ENCODE measurements around the gene C10orf90. TPM values are rescaled to one million over a fixed set of nuclear protein-coding genes. Genes with fewer than 3 reads are reported as not detected.

Gene C10orf90
- total and polyA plus RNA-seq, 4 donors: not detected

DNA sequence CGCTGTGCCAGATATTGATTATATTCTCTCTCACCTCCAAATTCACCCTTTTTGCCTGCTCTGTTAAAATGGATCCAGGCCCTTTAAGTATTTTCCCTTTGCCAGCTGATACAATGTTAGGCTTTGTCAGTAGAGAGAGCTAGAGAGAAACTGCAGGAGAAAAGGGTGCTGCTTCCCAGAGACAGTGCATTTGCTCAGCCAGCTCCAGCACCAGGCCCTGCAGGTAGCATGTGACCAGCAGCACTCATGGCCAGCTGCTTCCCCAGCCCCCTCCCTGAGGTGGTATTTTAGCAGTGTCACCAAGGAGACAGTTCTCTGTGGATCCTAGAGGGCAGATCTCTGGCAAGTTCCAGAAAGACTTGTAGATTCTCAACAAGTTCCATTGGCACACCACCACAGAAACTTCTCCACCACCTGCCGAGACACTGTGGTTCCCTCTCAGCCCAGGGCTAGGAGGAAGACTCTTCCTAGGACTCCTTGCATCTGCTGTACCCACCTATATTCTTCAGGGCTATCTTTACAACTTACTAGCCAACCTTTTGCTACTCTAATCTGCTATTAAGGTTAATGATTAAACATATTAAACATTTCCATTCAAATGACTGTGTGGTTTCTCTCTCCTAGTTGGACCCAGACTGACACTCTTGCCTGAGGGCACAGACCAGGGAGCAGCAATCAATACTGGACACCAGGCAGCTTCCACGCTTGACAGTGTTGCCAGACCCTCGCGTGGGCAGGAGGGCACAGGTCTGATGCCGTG is 246.6 kb downstream of the C10orf90 start:
- H3K9me3 ChIP-seq (ENCODE audit: control insufficient read depth in 4 of 4, insufficient read depth in 3 of 4, low read length in 3 of 4): peaks cover 0 to 16% (median 2%) of the 10 kb centered on the region in 4 donors
- no peaks in the 10 kb centered on the region for H3K27me3 ChIP-seq (ENCODE audit: control insufficient read depth in 3 of 3, insufficient read depth in 3 of 3, low read length in 2 of 3)
- TF ChIP-seq, protein P1, sequence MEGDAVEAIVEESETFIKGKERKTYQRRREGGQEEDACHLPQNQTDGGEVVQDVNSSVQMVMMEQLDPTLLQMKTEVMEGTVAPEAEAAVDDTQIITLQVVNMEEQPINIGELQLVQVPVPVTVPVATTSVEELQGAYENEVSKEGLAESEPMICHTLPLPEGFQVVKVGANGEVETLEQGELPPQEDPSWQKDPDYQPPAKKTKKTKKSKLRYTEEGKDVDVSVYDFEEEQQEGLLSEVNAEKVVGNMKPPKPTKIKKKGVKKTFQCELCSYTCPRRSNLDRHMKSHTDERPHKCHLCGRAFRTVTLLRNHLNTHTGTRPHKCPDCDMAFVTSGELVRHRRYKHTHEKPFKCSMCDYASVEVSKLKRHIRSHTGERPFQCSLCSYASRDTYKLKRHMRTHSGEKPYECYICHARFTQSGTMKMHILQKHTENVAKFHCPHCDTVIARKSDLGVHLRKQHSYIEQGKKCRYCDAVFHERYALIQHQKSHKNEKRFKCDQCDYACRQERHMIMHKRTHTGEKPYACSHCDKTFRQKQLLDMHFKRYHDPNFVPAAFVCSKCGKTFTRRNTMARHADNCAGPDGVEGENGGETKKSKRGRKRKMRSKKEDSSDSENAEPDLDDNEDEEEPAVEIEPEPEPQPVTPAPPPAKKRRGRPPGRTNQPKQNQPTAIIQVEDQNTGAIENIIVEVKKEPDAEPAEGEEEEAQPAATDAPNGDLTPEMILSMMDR (IDR thresholded peaks at IDR 0.05; ENCODE audit: control extremely low read depth, extremely low read depth): no peak
- no peak overlapping the region for H3K27ac ChIP-seq (ENCODE audit: low read depth in 1 of 2, low read length in 1 of 2)
- H3K36me3 ChIP-seq (ENCODE audit: control insufficient read depth in 4 of 4, insufficient read depth in 4 of 4, low read length in 4 of 4): no peaks in the 10 kb centered on the region
- H3K4me1 ChIP-seq (ENCODE audit: control insufficient read depth in 5 of 5, insufficient read depth in 5 of 5, low read length in 5 of 5): no peaks in the 10 kb centered on the region
- H3K9ac ChIP-seq (ENCODE audit: insufficient read depth in 1 of 2, low read length in 2 of 2): no peak overlapping the region
- WGBS, 2 donors: 83 to 95% methylated on average over 6 of the region's 6 CpGs
- no peak for DNase-seq
- no peak for ATAC-seq (ENCODE audit: insufficient read depth, low FRiP score)
- no peak overlapping the region for H3K4me3 ChIP-seq

DNA sequence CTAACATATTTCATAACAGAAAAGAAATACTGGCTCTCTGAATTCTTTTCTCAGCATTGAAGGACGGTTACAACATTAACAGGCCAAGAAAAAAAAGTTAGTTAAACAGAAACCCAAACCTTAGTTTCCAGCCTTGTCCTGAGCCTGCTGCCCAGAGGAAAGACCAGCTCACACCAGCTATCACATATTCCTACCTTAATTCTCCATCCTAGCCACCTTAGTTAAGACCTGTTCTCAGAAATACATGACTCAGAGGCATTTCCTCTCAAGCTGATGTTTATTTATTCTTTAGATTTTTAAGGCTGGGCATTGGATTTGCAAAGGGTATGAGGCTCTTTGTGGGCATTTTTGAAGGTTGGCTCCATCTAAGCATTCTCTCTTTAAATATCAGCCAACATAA is 247.9 kb downstream of the C10orf90 start:
- no peak overlapping the region for H3K9ac ChIP-seq (ENCODE audit: insufficient read depth in 1 of 2, low read length in 2 of 2)

DNA sequence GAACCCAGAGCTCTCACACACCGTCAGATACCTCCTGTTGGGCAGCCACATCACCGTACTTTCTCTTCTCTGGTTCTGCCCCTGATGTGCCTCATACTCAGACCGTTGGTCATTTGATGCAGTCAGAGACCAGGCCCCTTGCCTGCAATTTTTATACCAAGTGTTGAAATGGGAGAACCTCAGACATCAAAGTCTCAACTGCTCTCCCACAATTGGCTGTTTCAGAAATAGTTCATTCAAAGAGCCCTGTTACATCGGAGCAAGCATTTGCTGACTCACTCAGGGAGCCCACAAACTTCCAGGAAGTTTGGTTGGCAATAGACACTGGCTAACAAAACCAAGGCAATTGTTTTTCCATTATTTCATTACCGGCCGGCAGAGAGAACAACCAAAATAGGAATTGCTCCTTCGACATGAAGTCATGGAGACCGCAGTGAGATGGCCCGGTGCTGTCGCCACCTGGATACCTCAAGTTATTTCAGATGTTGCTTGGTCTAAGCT is 248.7 kb downstream of the C10orf90 start:
- Histone ChIP-seq H3K9me3 (ENCODE audit: control insufficient read depth in 4 of 4, insufficient read depth in 3 of 4, low read length in 3 of 4) (peaks cover 0 to 22% (median 2%) of the 10 kb centered on the region in 4 donors), H3K36me3 (ENCODE audit: control insufficient read depth in 4 of 4, insufficient read depth in 4 of 4, low read length in 4 of 4) (no peaks in the 10 kb centered on the region), H3K27ac (ENCODE audit: low read depth in 1 of 2, low read length in 1 of 2) (no peak overlapping the region), H3K4me3 (no peak overlapping the region), H3K9ac (ENCODE audit: insufficient read depth in 1 of 2, low read length in 2 of 2) (no peak overlapping the region), H3K4me1 (ENCODE audit: control insufficient read depth in 5 of 5, insufficient read depth in 5 of 5, low read length in 5 of 5) (no peaks in the 10 kb centered on the region), H3K27me3 (ENCODE audit: control insufficient read depth in 3 of 3, insufficient read depth in 3 of 3, low read length in 2 of 3) (no peaks in the 10 kb centered on the region)
- whole genome bisulfite sequencing, 2 donors: 62 to 63% methylated on average over 10 of the region's 10 CpGs
- TF ChIP-seq, protein P1 (IDR thresholded peaks at IDR 0.05; ENCODE audit: control extremely low read depth, extremely low read depth): no peak
- DNase-seq (peak in 1 of 3 donors; percentile 16), ATAC-seq (ENCODE audit: insufficient read depth, low FRiP score) (no peak)

More for the DNA sequence above, 247.9 kb downstream of the C10orf90 start:
- ATAC-seq (ENCODE audit: insufficient read depth, low FRiP score) (no peak), DNase-seq (no peak)
- Histone ChIP-seq H3K27ac (ENCODE audit: low read depth in 1 of 2, low read length in 1 of 2) (no peak overlapping the region), H3K9me3 (ENCODE audit: control insufficient read depth in 4 of 4, insufficient read depth in 3 of 4, low read length in 3 of 4) (peaks cover 0 to 22% (median 2%) of the 10 kb centered on the region in 4 donors), H3K27me3 (ENCODE audit: control insufficient read depth in 3 of 3, insufficient read depth in 3 of 3, low read length in 2 of 3) (no peaks in the 10 kb centered on the region), H3K4me3 (no peak overlapping the region), H3K36me3 (ENCODE audit: control insufficient read depth in 4 of 4, insufficient read depth in 4 of 4, low read length in 4 of 4) (no peaks in the 10 kb centered on the region), H3K4me1 (ENCODE audit: control insufficient read depth in 5 of 5, insufficient read depth in 5 of 5, low read length in 5 of 5) (no peaks in the 10 kb centered on the region)
- TF ChIP-seq, protein P1 (IDR thresholded peaks at IDR 0.05; ENCODE audit: control extremely low read depth, extremely low read depth): no peak
- WGBS, 2 donors: 67 to 71% methylated on average over 1 of the region's 1 CpG

Data from lung (tissue), 12 donors.